Esophagus muscularis mucosa (tissue), 4 donors: Measurements from ENCODE around the gene NDC80.

ENCODE experiments used
- CTCF ChIP-seq, 3 experiments: fragments of 200-600 bp in 2 of 3; fragments of 450-650 bp in 1 of 3; sonication (generic) in 2 of 3; IDR thresholded peaks; one replicate each; pipeline ENCODE4 v1.5.1; 2017 to 2019; ENCODE audit warnings: antibody characterized with exemption in 3 of 3, mild to moderate bottlenecking in 2 of 3, moderate library complexity in 1 of 3
- EP300 ChIP-seq: sonication (generic); formaldehyde crosslinking; IDR thresholded peaks from one replicate; pipeline ENCODE4 v1.6.1; 2017; ENCODE audit warnings: antibody characterized with exemption
- POLR2A ChIP-seq: fragments of 450-650 bp; IDR thresholded peaks from one replicate; pipeline ENCODE4 v1.6.1; 2017; ENCODE audit warnings: antibody characterized with exemption, moderate library complexity, mild to moderate bottlenecking, low read depth

GRCh38 chr18:2536493-2536892 lies 34.9 kb upstream of the NDC80 start:
- TF ChIP-seq CTCF (IDR thresholded peaks at IDR 0.05), result no peak
- no peak for TF ChIP-seq EP300
- no peak for TF ChIP-seq POLR2A
